Kidney (tissue), 14 donors: ENCODE results near the gene SUB1. TPM values are rescaled to one million over a fixed set of nuclear protein-coding genes. Genes with fewer than 3 reads are reported as not detected.

Source experiments
- DNase-seq, 5 donors: peaks; one replicate each; pipeline ENCODE4 v3.0.0-alpha.2; 2013 to 2020
- FAIRE-seq: peaks from 2 replicates; lab custom pipeline; 2012; peaks lifted over from hg19 to GRCh38; lab: Jason Lieb, UNC
- H3K27ac ChIP-seq, 2 donors: one replicate each; pipeline ENCODE4 v1.7.0; 2013; ENCODE audit warnings: low read depth in 2 of 2, low read length in 2 of 2, inconsistent platforms in 1 of 2
- H3K27me3 ChIP-seq: one replicate; pipeline ENCODE4 v1.7.1; 2013; ENCODE audit warnings: low read length, inconsistent platforms; ENCODE audit not compliant: control insufficient read depth, insufficient read depth
- H3K36me3 ChIP-seq, 3 donors: one replicate each; pipeline versions ENCODE4 v1.7.0 to v1.7.1; 2013; ENCODE audit warnings: low read length in 3 of 3, control low read depth in 1 of 3, inconsistent platforms in 1 of 3; ENCODE audit not compliant: insufficient read depth in 3 of 3, control insufficient read depth in 2 of 3
- H3K4me1 ChIP-seq, 3 donors: one replicate each; pipeline versions ENCODE4 v1.7.0 to v1.7.1; 2013; ENCODE audit warnings: low read length in 3 of 3, inconsistent platforms in 1 of 3, low read depth in 1 of 3; ENCODE audit not compliant: control insufficient read depth in 2 of 3, insufficient read depth in 2 of 3
- H3K4me3 ChIP-seq, 3 donors: one replicate each; pipeline versions ENCODE4 v1.7.0 to v1.8.1; 2013; ENCODE audit warnings: low read length in 3 of 3, control low read depth in 1 of 3, inconsistent platforms in 1 of 3
- H3K9ac ChIP-seq, 3 donors: one replicate each; pipeline versions ENCODE4 v1.7.0 to v1.7.1; 2013; ENCODE audit warnings: low read length in 3 of 3, control low read depth in 1 of 3, inconsistent platforms in 1 of 3
- H3K9me3 ChIP-seq, 3 donors: one replicate each; pipeline versions ENCODE4 v1.7.0 to v1.7.1; 2013; ENCODE audit warnings: low read length in 3 of 3, control low read depth in 1 of 3, inconsistent platforms in 1 of 3; ENCODE audit not compliant: control insufficient read depth in 2 of 3, insufficient read depth in 1 of 3
- intact Hi-C: fragments of 100-400 bp; cut with DNase I; formaldehyde crosslinking; loops from one replicate; pipeline ENCODE4 v1.11.1; 2022
- polyA plus RNA-seq: library from polyadenylated mRNA; stranded (reverse); fragments of 350-450 nt; fragmentation: Illumina TruSeq; extraction: RNeasy Lipid Tissue Mini Kit (QIAGEN cat#74804); gene quantifications from one replicate; pipeline ENCODE4 v1.2.3, GENCODE V29; 2014; ENCODE audit warnings: low read depth, low replicate concordance; ENCODE audit not compliant: insufficient read depth
- total RNA-seq: library from RNA; stranded (reverse); fragmentation: NEBNext Ultra II Directional; extraction: Animal tissue kit (Norgen Biotek cat#: 25700); gene quantifications from one replicate; pipeline ENCODE4 v1.2.1, GENCODE V29; 2021
- TF ChIP-seq, protein P1 (sequence below): IDR thresholded peaks from 3 replicates; pipeline ENCODE4 v1.5.1; 2012; ENCODE audit warnings: mild to moderate bottlenecking, moderate library complexity, borderline replicate concordance; ENCODE audit not compliant: insufficient read depth; ENCODE audit errors: extremely low read depth
- donor health status: control.
- donor health status: control.
- donor health status: control.
- donor health status: control.
- donor health status: control.
- donor health status: DM: yes; HTN: yes; CAD: no.
- donor health status: Normal renal cell carcinoma (clear cell type).

SUB1 gene
- total and polyA plus RNA-seq, 2 donors from 2014 or later: 167 to 292 TPM

DNA sequence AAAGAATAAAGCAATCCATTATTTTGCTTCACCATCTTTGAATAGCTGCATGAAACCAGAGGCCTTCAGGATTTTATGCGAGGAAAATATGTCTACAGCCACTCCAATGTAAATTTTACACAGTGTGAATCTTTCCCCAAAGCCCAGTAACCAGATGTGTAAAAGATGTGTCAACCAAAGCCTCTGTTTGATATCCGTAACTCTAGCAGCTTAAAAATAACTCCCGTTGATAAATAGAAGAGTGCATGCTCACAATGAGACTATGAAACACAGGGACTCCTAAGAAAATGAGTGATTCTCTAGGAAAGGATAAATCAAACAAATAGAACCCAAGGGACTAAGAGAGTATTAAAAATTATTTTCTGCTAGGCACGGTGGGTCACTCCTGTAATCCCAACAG lies 65.7 kb downstream of the SUB1 start:
- peak overlapping the region in 2 of 3 donors; percentile 37 to 67 for H3K4me3 ChIP-seq
- H3K9ac ChIP-seq: peak overlapping the region in 1 of 3 donors; percentile 41
- FAIRE-seq (no peak), DNase-seq (no peak)
- peak overlapping the region in 1 of 2 donors; percentile 27 for H3K27ac ChIP-seq
- H3K9me3 ChIP-seq: peaks cover 0 to 4% (median 0%) of the 10 kb centered on the region in 3 donors
- TF ChIP-seq, protein P1, sequence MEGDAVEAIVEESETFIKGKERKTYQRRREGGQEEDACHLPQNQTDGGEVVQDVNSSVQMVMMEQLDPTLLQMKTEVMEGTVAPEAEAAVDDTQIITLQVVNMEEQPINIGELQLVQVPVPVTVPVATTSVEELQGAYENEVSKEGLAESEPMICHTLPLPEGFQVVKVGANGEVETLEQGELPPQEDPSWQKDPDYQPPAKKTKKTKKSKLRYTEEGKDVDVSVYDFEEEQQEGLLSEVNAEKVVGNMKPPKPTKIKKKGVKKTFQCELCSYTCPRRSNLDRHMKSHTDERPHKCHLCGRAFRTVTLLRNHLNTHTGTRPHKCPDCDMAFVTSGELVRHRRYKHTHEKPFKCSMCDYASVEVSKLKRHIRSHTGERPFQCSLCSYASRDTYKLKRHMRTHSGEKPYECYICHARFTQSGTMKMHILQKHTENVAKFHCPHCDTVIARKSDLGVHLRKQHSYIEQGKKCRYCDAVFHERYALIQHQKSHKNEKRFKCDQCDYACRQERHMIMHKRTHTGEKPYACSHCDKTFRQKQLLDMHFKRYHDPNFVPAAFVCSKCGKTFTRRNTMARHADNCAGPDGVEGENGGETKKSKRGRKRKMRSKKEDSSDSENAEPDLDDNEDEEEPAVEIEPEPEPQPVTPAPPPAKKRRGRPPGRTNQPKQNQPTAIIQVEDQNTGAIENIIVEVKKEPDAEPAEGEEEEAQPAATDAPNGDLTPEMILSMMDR: no peak
- H3K36me3 ChIP-seq: peaks cover 0 to 4% (median 0%) of the 10 kb centered on the region in 3 donors
- H3K27me3 ChIP-seq: no peaks in the 10 kb centered on the region
- intact Hi-C loops: no loop called here
- peaks cover 0 to 14% (median 0%) of the 10 kb centered on the region in 3 donors for H3K4me1 ChIP-seq

DNA sequence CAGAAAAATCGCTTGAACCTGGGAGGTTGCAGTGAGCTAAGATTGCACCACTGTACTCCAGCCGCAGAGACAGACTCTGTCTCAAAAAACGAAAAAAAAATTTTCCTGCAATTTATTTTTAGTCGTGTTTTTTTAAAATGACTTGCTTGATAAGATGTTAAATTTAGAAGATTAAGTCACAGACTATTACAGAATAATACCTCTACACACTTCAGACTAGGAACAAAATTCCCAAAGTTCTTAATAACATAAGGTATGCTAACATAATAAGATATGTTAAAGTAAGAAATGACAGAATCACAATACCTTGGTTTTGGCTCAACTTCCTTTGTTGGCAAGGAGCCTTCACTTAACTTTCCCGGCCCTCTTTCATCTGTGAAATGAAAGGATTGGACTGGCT lies 66.3 kb downstream of the SUB1 start:
- no peak for DNase-seq
- peak overlapping the region in 2 of 3 donors; percentile 37 to 67 for H3K4me3 ChIP-seq
- peak overlapping the region in 1 of 3 donors; percentile 41 for H3K9ac ChIP-seq
- no peak overlapping the region for H3K27ac ChIP-seq
- peaks cover 0 to 7% (median 0%) of the 10 kb centered on the region in 3 donors for H3K9me3 ChIP-seq
- TF ChIP-seq, protein P1: no peak
- intact Hi-C loops: no loop called here
- H3K27me3 ChIP-seq: no peaks in the 10 kb centered on the region
- peaks cover 0 to 14% (median 0%) of the 10 kb centered on the region in 3 donors for H3K4me1 ChIP-seq
- no peaks in the 10 kb centered on the region for H3K36me3 ChIP-seq
- no peak for FAIRE-seq

Other genes with a start within 250 kb of the SUB1 start
- gene ZFR, start 140.8 kb upstream of the SUB1 start, total RNA-seq: 65.2 TPM
- gene ZFR, start 140.8 kb upstream of the SUB1 start, polyA plus RNA-seq: 25.7 TPM
- gene NPR3, start 125.8 kb downstream of the SUB1 start, total RNA-seq: 12.5 TPM
- gene NPR3, start 125.8 kb downstream of the SUB1 start, polyA plus RNA-seq: 33.7 TPM